Measurements from ENCODE around the gene SLC4A4. TPM values are rescaled to one million over a fixed set of nuclear protein-coding genes. Genes with fewer than 3 reads are reported as not detected.

SLC4A4 gene
- total and polyA plus RNA-seq, 2 of the 8 experiments (the other 6 are each of a cell fraction or from before 2014, with no cell fraction given) = 0.67 to 2.8 TPM

DNA sequence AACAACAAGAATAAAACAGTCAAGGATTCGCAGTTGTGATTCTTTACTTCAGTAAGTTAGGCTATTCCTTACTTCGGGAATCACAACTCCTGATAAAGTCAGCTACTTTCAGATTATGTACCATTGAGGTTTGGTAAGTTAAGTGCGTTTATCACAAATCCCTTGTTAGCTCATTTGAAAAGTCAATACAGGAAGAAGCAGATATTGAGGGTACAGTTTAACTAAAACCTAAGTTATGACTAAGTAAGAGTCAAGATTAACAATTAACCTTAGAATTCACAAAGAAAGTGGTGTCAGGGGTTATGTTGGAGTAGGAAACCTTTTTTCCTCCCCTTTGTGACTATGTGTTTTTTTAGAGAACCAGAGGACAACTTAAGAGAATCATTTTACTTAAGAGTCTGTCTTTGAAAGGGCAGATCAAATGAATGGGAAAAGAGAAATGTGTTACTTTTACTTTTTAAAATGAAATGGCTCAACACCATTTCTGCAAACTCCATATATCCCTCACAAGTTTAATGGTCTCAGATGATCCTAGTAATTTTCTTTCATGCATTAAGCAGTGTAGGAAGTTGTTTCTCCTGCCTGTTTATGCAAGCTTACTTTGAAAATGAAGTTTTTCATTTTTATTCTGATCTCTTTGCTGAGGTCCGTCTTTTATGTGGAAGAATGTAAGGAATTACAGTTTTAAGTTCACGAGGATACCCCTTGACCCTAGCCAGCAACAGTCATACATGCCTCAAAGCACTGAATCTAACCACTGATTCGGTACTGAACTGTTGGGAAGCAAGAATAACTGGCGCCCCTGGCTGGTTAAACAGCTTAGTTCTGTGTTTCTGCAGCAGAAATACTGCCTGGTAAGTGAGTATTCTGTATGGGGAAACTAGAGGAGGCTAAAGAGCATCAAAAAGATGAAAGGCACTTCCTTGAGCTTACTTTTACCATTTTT is 211.7 kb downstream of the SLC4A4 start:
- no peak overlapping the region for H3K23ac ChIP-seq (ENCODE audit: insufficient read length)
- DNase-seq (ENCODE audit: low read depth in 1 of 2, low spot score in 2 of 2) = no peak
- no peak overlapping the region for H2BK15ac ChIP-seq (ENCODE audit: low read length)
- no peak overlapping the region for H3K9ac ChIP-seq (replicated peaks in 1 of 4; ENCODE audit: extremely low read depth in 1 of 4, low read depth in 3 of 4, low read length in 3 of 4)
- no peaks in the 10 kb centered on the region; a peak in 1 of 4 replicates for H3K79me2 ChIP-seq (ENCODE audit: control insufficient read depth in 1 of 2, insufficient read depth in 2 of 2, low read length in 2 of 2)
- H2AFZ ChIP-seq (ENCODE audit: low read length) = peak overlapping the region; percentile 52; the same call in 1 of the 2 replicates
- WGBS, 2 experiments (ENCODE audit: extremely low coverage in 1 of 2, insufficient coverage in 1 of 2, insufficient read length in 1 of 2, insufficient replicate concordance in 2 of 2, low coverage in 1 of 2, low lambda C conversion rate in 2 of 2, missing lambda C conversion rate in 1 of 2) = 77% methylated on average over 7 of the region's 7 CpGs; no CpG with 5 or more reads in 1 of the 2 experiments
- no peak overlapping the region for H4K91ac ChIP-seq (replicated peaks; ENCODE audit: insufficient read length, low read length)
- H2AK5ac ChIP-seq (ENCODE audit: low read depth, low read length) = no peak overlapping the region
- H3K4me2 ChIP-seq (ENCODE audit: insufficient read depth in 1 of 2, low read depth in 2 of 2, low read length in 2 of 2) = no peak overlapping the region
- H2BK20ac ChIP-seq (ENCODE audit: low read length) = no peak overlapping the region
- H4K8ac ChIP-seq (ENCODE audit: extremely low read depth, insufficient read depth, low read length) = no peak overlapping the region
- no peaks in the 10 kb centered on the region; a peak in 1 of 7 replicates for H3K27me3 ChIP-seq (replicated peaks in 1 of 4; ENCODE audit: control insufficient read depth in 3 of 4, extremely low read depth in 1 of 4, insufficient read depth in 3 of 4, low read length in 3 of 4)
- no peaks in the 10 kb centered on the region for H3K79me1 ChIP-seq (ENCODE audit: low read depth, low read length)
- H4K5ac ChIP-seq (ENCODE audit: insufficient read length, low read depth, low read length) = no peak overlapping the region
- no peak overlapping the region for H3K27ac ChIP-seq (ENCODE audit: low read depth, low read length)
- H3K56ac ChIP-seq (replicated peaks; ENCODE audit: insufficient read length, low read depth, low read length) = no peak overlapping the region
- no peak overlapping the region for H3K14ac ChIP-seq (ENCODE audit: insufficient read length)
- H3K4me3 ChIP-seq (ENCODE audit: extremely low read depth in 1 of 4, insufficient read depth in 2 of 4, low read depth in 3 of 4, low read length in 4 of 4) = no peak overlapping the region
- H3K4me1 ChIP-seq (replicated peaks in 1 of 4; ENCODE audit: control insufficient read depth in 3 of 4, insufficient read depth in 4 of 4, low read length in 3 of 4) = no peaks in the 10 kb centered on the region; a peak in 1 of 7 replicates
- H3K18ac ChIP-seq (ENCODE audit: extremely low read depth, low read length) = no peak overlapping the region
- no peaks in the 10 kb centered on the region for H3K23me2 ChIP-seq (ENCODE audit: low read depth, low read length)
- H4K20me1 ChIP-seq (replicated peaks in 1 of 2; ENCODE audit: control insufficient read depth in 1 of 2, insufficient read depth in 2 of 2, low read length in 2 of 2) = no peaks in the 10 kb centered on the region
- H2BK120ac ChIP-seq (replicated peaks; ENCODE audit: low read depth, low read length) = no peak overlapping the region
- H3K9me3 ChIP-seq (ENCODE audit: insufficient read depth in 2 of 2, low read depth in 1 of 2, low read length in 1 of 2) = no peaks in the 10 kb centered on the region
- H2BK5ac ChIP-seq (ENCODE audit: low read depth, low read length) = no peak overlapping the region
- no peak for FAIRE-seq
- H3K36me3 ChIP-seq (ENCODE audit: control insufficient read depth in 2 of 4, insufficient read depth in 4 of 4, low read length in 3 of 4) = no peaks in the 10 kb centered on the region
- POLR2A ChIA-PET (ENCODE audit: partially characterized antibody) = no interaction called here
- no peak overlapping the region for H2BK12ac ChIP-seq (ENCODE audit: low read depth, low read length)
- CTCF ChIA-PET (ENCODE audit: partially characterized antibody) = interaction anchor here (0.7 to 3.5 kb wide), 15 partner anchors 8 to 736 kb away, joined by 3 to 25 read pairs (median 4); no protein-coding TSS in a partner anchor
- H3K4ac ChIP-seq (replicated peaks; ENCODE audit: insufficient read length, low read depth, low read length) = no peak overlapping the region
- TF ChIP-seq, protein P1, sequence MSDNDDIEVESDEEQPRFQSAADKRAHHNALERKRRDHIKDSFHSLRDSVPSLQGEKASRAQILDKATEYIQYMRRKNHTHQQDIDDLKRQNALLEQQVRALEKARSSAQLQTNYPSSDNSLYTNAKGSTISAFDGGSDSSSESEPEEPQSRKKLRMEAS (IDR thresholded peaks at IDR 0.05) = no peak
- TF ChIP-seq PHF8 (conservative IDR thresholded peaks at IDR 0.05; ENCODE audit: low read depth, low read length) = no peak
- TF ChIP-seq JUN (IDR thresholded peaks at IDR 0.05; ENCODE audit: low read depth, low read length) = no peak
- TF ChIP-seq, protein P2, sequence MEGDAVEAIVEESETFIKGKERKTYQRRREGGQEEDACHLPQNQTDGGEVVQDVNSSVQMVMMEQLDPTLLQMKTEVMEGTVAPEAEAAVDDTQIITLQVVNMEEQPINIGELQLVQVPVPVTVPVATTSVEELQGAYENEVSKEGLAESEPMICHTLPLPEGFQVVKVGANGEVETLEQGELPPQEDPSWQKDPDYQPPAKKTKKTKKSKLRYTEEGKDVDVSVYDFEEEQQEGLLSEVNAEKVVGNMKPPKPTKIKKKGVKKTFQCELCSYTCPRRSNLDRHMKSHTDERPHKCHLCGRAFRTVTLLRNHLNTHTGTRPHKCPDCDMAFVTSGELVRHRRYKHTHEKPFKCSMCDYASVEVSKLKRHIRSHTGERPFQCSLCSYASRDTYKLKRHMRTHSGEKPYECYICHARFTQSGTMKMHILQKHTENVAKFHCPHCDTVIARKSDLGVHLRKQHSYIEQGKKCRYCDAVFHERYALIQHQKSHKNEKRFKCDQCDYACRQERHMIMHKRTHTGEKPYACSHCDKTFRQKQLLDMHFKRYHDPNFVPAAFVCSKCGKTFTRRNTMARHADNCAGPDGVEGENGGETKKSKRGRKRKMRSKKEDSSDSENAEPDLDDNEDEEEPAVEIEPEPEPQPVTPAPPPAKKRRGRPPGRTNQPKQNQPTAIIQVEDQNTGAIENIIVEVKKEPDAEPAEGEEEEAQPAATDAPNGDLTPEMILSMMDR (IDR thresholded peaks at IDR 0.05; ENCODE audit: control extremely low read depth in 1 of 3, insufficient read depth in 1 of 3, low read depth in 1 of 3, low read length in 3 of 3) = peak in 2 of 3 experiments; percentile 27 to 41; a peak in 3 of 4 replicates
- TF ChIP-seq KDM4A (IDR thresholded peaks at IDR 0.05; ENCODE audit: low read depth, low read length, severe bottlenecking) = no peak
- no peak for TF ChIP-seq HDAC2 (IDR thresholded peaks at IDR 0.05; ENCODE audit: borderline replicate concordance in 1 of 2, low read depth in 2 of 2, low read length in 2 of 2)
- peak; percentile 42 to 60 for TF ChIP-seq RAD21 (IDR thresholded peaks at IDR 0.05 in 1 of 2, conservative IDR thresholded peaks at IDR 0.05 in 1 of 2; ENCODE audit: low read depth in 2 of 2, low read length in 2 of 2)

Measured in H1 (cell line).